Peyer's patch (tissue), 4 donors: Measurements from ENCODE around the gene PRELP. TPM values are rescaled to one million over a fixed set of nuclear protein-coding genes. Genes with fewer than 3 reads are reported as not detected.

Experiments
- DNase-seq, 3 donors: peaks; one replicate each; pipeline ENCODE4 v3.0.0-alpha.2; 2017 to 2019
- H3K27ac ChIP-seq, 4 donors: fragments of 200-600 bp; sonication (generic); one replicate each; pipeline ENCODE4 v1.5.1; 2016 to 2019
- H3K27me3 ChIP-seq, 2 donors: fragments of 200-600 bp; sonication (generic); one replicate each; pipeline ENCODE4 v1.5.1; 2019
- H3K36me3 ChIP-seq, 3 donors: fragments of 200-600 bp; sonication (generic); one replicate each; pipeline ENCODE4 v1.5.1; 2016 to 2019
- H3K4me1 ChIP-seq, 4 donors: fragments of 200-600 bp; sonication (generic); one replicate each; pipeline ENCODE4 v1.5.1; 2016 to 2019
- H3K4me3 ChIP-seq, 4 donors: fragments of 200-600 bp; sonication (generic); 1 replicate in 3 of 4; 2 replicates in 1 of 4; pipeline ENCODE4 v1.5.1; 2016 to 2019; ENCODE audit warnings: mild to moderate bottlenecking in 1 of 4
- H3K9me3 ChIP-seq, 4 donors: fragments of 200-600 bp; sonication (generic); one replicate each; pipeline ENCODE4 v1.5.1; 2016 to 2019; ENCODE audit warnings: mild to moderate bottlenecking in 1 of 4
- CTCF ChIP-seq, 6 experiments: fragments of 450-650 bp in 4 of 6; fragments of 200-600 bp in 2 of 6; sonication (generic) in 1 of 6; IDR thresholded peaks; one replicate each; pipeline ENCODE4 v1.5.1; 2017 to 2019; ENCODE audit warnings: antibody characterized with exemption in 6 of 6, mild to moderate bottlenecking in 3 of 6, moderate library complexity in 1 of 6
- POLR2A ChIP-seq, 2 donors: fragments of 450-650 bp; IDR thresholded peaks; one replicate each; pipeline ENCODE4 v1.5.1; 2017; ENCODE audit warnings: antibody characterized with exemption in 2 of 2, mild to moderate bottlenecking in 2 of 2, moderate library complexity in 2 of 2
- total RNA-seq, 4 donors: library from RNA; depleted of rRNA; stranded (reverse); fragments of >200 nt; gene quantifications; one replicate each; pipeline ENCODE4 v1.1.0, GENCODE V29; 2016

Gene PRELP
- total RNA-seq, 4 donors from 2014 or later = 4.2 to 38.3 (median 18.0) TPM

- no peak overlapping the region for H3K27ac ChIP-seq
- no peaks in the 10 kb centered on the region for H3K36me3 ChIP-seq
- peaks cover 0 to 13% (median 5%) of the 10 kb centered on the region in 4 donors for H3K4me1 ChIP-seq
- no peaks in the 10 kb centered on the region for H3K27me3 ChIP-seq
- no peaks in the 10 kb centered on the region for H3K9me3 ChIP-seq
- no peak for DNase-seq
- H3K4me3 ChIP-seq = no peak overlapping the region
- no peak for TF ChIP-seq CTCF (IDR thresholded peaks at IDR 0.05)
- TF ChIP-seq POLR2A (IDR thresholded peaks at IDR 0.05) = no peak
These were observed 46.6 kb downstream of the PRELP start for GRCh38 chr1:203522237-203522636.

- TF ChIP-seq POLR2A (IDR thresholded peaks at IDR 0.05) = no peak
- no peak for TF ChIP-seq CTCF (IDR thresholded peaks at IDR 0.05)
- no peak for DNase-seq
- no peak overlapping the region for H3K4me3 ChIP-seq
These were observed 48.1 kb downstream of the PRELP start for GRCh38 chr1:203523667-203524066.

GRCh38 chr1:203524152-203524551, 48.5 kb downstream of the PRELP start:
- H3K36me3 ChIP-seq = no peaks in the 10 kb centered on the region
- no peaks in the 10 kb centered on the region for H3K27me3 ChIP-seq
- no peak for TF ChIP-seq POLR2A (IDR thresholded peaks at IDR 0.05)
- no peak for TF ChIP-seq CTCF (IDR thresholded peaks at IDR 0.05)
- no peak overlapping the region for H3K4me3 ChIP-seq
- H3K27ac ChIP-seq = peak overlapping the region in 1 of 4 donors; percentile 31
- H3K4me1 ChIP-seq = peaks cover 0 to 13% (median 5%) of the 10 kb centered on the region in 4 donors
- DNase-seq = no peak
- H3K9me3 ChIP-seq = no peaks in the 10 kb centered on the region

More at GRCh38 chr1:203523667-203524066, 48.1 kb downstream of the PRELP start:
- peaks cover 0 to 13% (median 5%) of the 10 kb centered on the region in 4 donors for H3K4me1 ChIP-seq
- H3K9me3 ChIP-seq = no peaks in the 10 kb centered on the region
- no peaks in the 10 kb centered on the region for H3K36me3 ChIP-seq
- peak overlapping the region in 1 of 4 donors; percentile 31 for H3K27ac ChIP-seq
- no peaks in the 10 kb centered on the region for H3K27me3 ChIP-seq

- no peak for TF ChIP-seq POLR2A (IDR thresholded peaks at IDR 0.05)
- TF ChIP-seq CTCF (IDR thresholded peaks at IDR 0.05) = no peak
- Histone ChIP-seq H3K27ac (no peak overlapping the region), H3K36me3 (no peaks in the 10 kb centered on the region), H3K4me1 (peaks cover 0 to 14% (median 4%) of the 10 kb centered on the region in 4 donors), H3K9me3 (no peaks in the 10 kb centered on the region), H3K27me3 (no peaks in the 10 kb centered on the region), H3K4me3 (no peak overlapping the region)
- DNase-seq = no peak
These were observed 49.2 kb downstream of the PRELP start for GRCh38 chr1:203524824-203525223.

GRCh38 chr1:203525685-203526084, 50.1 kb downstream of the PRELP start:
- Histone ChIP-seq H3K4me1 (peaks cover 0 to 17% (median 3%) of the 10 kb centered on the region in 4 donors), H3K4me3 (no peak overlapping the region), H3K27me3 (no peaks in the 10 kb centered on the region), H3K27ac (no peak overlapping the region), H3K9me3 (no peaks in the 10 kb centered on the region), H3K36me3 (no peaks in the 10 kb centered on the region)
- TF ChIP-seq CTCF (IDR thresholded peaks at IDR 0.05) (no peak), POLR2A (IDR thresholded peaks at IDR 0.05) (no peak)
- no peak for DNase-seq

GRCh38 chr1:203526130-203526529, 50.5 kb downstream of the PRELP start:
- H3K36me3 ChIP-seq = no peaks in the 10 kb centered on the region
- H3K4me3 ChIP-seq = no peak overlapping the region
- no peaks in the 10 kb centered on the region for H3K9me3 ChIP-seq
- no peaks in the 10 kb centered on the region for H3K27me3 ChIP-seq
- TF ChIP-seq POLR2A (IDR thresholded peaks at IDR 0.05) (no peak), CTCF (IDR thresholded peaks at IDR 0.05) (no peak)
- peaks cover 0 to 15% (median under 1%) of the 10 kb centered on the region in 4 donors for H3K4me1 ChIP-seq
- H3K27ac ChIP-seq = no peak overlapping the region
- no peak for DNase-seq
